ENCODE data around the gene PIP4P1.
A peak's percentile ranks its signal among the peaks of the same experiment; 100 is the strongest.

Gene PIP4P1

GRCh38 chr14:20440465-20440864 lies 20.8 kb downstream of the PIP4P1 start (continued):
- no peak for TF ChIP-seq TCF4 (CRISPR knock-in tag; IDR thresholded peaks at IDR 0.05; ENCODE audit: borderline replicate concordance)
- no peak for TF ChIP-seq TOX (CRISPR knock-in tag; IDR thresholded peaks at IDR 0.05; ENCODE audit: borderline replicate concordance)
- no peak for TF ChIP-seq SNAI2 (CRISPR knock-in tag; IDR thresholded peaks at IDR 0.05)
- TF ChIP-seq ZC3H10 (CRISPR knock-in tag; IDR thresholded peaks at IDR 0.05) = no peak

- no peak for TF ChIP-seq ZFP3 (CRISPR knock-in tag; IDR thresholded peaks at IDR 0.05)
- TF ChIP-seq ESRRG (CRISPR knock-in tag; IDR thresholded peaks at IDR 0.05) = no peak
- TF ChIP-seq SNAI2 (CRISPR knock-in tag; IDR thresholded peaks at IDR 0.05) = no peak
- no peak for TF ChIP-seq RARB (CRISPR knock-in tag; IDR thresholded peaks at IDR 0.05)
- TF ChIP-seq ZNF8 (CRISPR knock-in tag; IDR thresholded peaks at IDR 0.05) = no peak
- no peak for TF ChIP-seq ZC3H10 (CRISPR knock-in tag; IDR thresholded peaks at IDR 0.05)
- no peak for TF ChIP-seq ISL1 (CRISPR knock-in tag; IDR thresholded peaks at IDR 0.05)
- TF ChIP-seq POU6F1 (CRISPR knock-in tag; IDR thresholded peaks at IDR 0.05; ENCODE audit: borderline replicate concordance, low read depth) = no peak
- no peak for TF ChIP-seq GLIS3 (CRISPR knock-in tag; IDR thresholded peaks at IDR 0.05)
- TF ChIP-seq TOX (CRISPR knock-in tag; IDR thresholded peaks at IDR 0.05; ENCODE audit: borderline replicate concordance) = no peak
- TF ChIP-seq CSRNP3 (CRISPR knock-in tag; IDR thresholded peaks at IDR 0.05) = no peak
- no peak for TF ChIP-seq CREB5 (CRISPR knock-in tag; IDR thresholded peaks at IDR 0.05; ENCODE audit: low read depth)
- TF ChIP-seq OSR1 (CRISPR knock-in tag; IDR thresholded peaks at IDR 0.05) = no peak
- TF ChIP-seq PATZ1 (CRISPR knock-in tag; IDR thresholded peaks at IDR 0.05; ENCODE audit: borderline replicate concordance) = no peak
- TF ChIP-seq ARNTL (CRISPR knock-in tag; IDR thresholded peaks at IDR 0.05; ENCODE audit: borderline replicate concordance, low read depth) = no peak
- no peak for TF ChIP-seq ZFP30 (CRISPR knock-in tag; IDR thresholded peaks at IDR 0.05)
- no peak for TF ChIP-seq CSDC2 (CRISPR knock-in tag; IDR thresholded peaks at IDR 0.05)
- TF ChIP-seq PPARA (CRISPR knock-in tag; IDR thresholded peaks at IDR 0.05; ENCODE audit: borderline replicate concordance) = no peak
- no peak for TF ChIP-seq ZNF70 (CRISPR knock-in tag; IDR thresholded peaks at IDR 0.05)
- TF ChIP-seq ZNF565 (CRISPR knock-in tag; conservative IDR thresholded peaks at IDR 0.05; ENCODE audit: low read depth) = no peak
- no peak for ATAC-seq
Measured at GRCh38 chr14:20438664-20439063, 22.6 kb downstream of the PIP4P1 start.

GRCh38 chr14:20436363-20436755 lies 24.9 kb downstream of the PIP4P1 start:
- no peak for TF ChIP-seq POU6F1 (CRISPR knock-in tag; IDR thresholded peaks at IDR 0.05; ENCODE audit: borderline replicate concordance, low read depth)
- no peak for TF ChIP-seq ZFP30 (CRISPR knock-in tag; IDR thresholded peaks at IDR 0.05)
- TF ChIP-seq CSDC2 (CRISPR knock-in tag; IDR thresholded peaks at IDR 0.05) = no peak
- no peak for TF ChIP-seq TOX (CRISPR knock-in tag; IDR thresholded peaks at IDR 0.05; ENCODE audit: borderline replicate concordance)
- no peak for TF ChIP-seq ARNTL (CRISPR knock-in tag; IDR thresholded peaks at IDR 0.05; ENCODE audit: borderline replicate concordance, low read depth)
- no peak for TF ChIP-seq ZC3H10 (CRISPR knock-in tag; IDR thresholded peaks at IDR 0.05)
- no peak for TF ChIP-seq ISL1 (CRISPR knock-in tag; IDR thresholded peaks at IDR 0.05)
- no peak for TF ChIP-seq OSR1 (CRISPR knock-in tag; IDR thresholded peaks at IDR 0.05)
- TF ChIP-seq RARB (CRISPR knock-in tag; IDR thresholded peaks at IDR 0.05) = no peak
- TF ChIP-seq ZNF70 (CRISPR knock-in tag; IDR thresholded peaks at IDR 0.05) = no peak
- TF ChIP-seq BACH2 (CRISPR knock-in tag; IDR thresholded peaks at IDR 0.05; ENCODE audit: borderline replicate concordance) = no peak
- no peak for TF ChIP-seq PATZ1 (CRISPR knock-in tag; IDR thresholded peaks at IDR 0.05; ENCODE audit: borderline replicate concordance)
- no peak for TF ChIP-seq PPARA (CRISPR knock-in tag; IDR thresholded peaks at IDR 0.05; ENCODE audit: borderline replicate concordance)
- no peak for TF ChIP-seq ZFP3 (CRISPR knock-in tag; IDR thresholded peaks at IDR 0.05)
- ATAC-seq = peak; percentile 24; the same call in 2 of the 3 replicates

Measured in SK-N-SH treated with all-trans-retinoic acid at 6 μM for 48 hours (cell line).